HepG2 (cell line): ENCODE results near the gene LGI4. TPM values are rescaled to one million over a fixed set of nuclear protein-coding genes. Genes with fewer than 3 reads are reported as not detected.

Experiments used
- ATAC-seq: fragments of 200-7000 bp; cut with Tn5 transposase; 3 replicates; pipeline ENCODE4 v1.9.1; 2020; ENCODE audit warnings: mild to moderate bottlenecking, moderate library complexity
- BruUV-seq: library from RNA; stranded (reverse); fragments of 400-500 nt; replicated peaks from 2 replicates; lab custom pipeline; 2021; lab: Mats Ljungman, UMichigan
- CTCF ChIA-PET: fragments of 300-600 bp; formaldehyde crosslinking; extraction: SDS; loops from one replicate; lab custom pipeline; 2021; ENCODE audit warnings: low total read pairs, inconsistent platforms, low intra/inter-chr PET ratio; lab: Yijun Ruan, JAX
- POLR2A ChIA-PET: fragments of 350-600 bp; sonication (Branson Sonifier 250); formaldehyde crosslinking; loops from one replicate; lab custom pipeline; 2020; ENCODE audit warnings: antibody characterized with exemption, inconsistent platforms; lab: Yijun Ruan, JAX
- DNase-seq: peaks from one replicate; pipeline ENCODE4 v3.0.0-alpha.2; 2015; ENCODE audit warnings: low spot score
- FAIRE-seq: peaks from 3 replicates; lab custom pipeline; 2011; peaks lifted over from hg19 to GRCh38; lab: Jason Lieb, UNC
- H2AFZ ChIP-seq: one replicate; pipeline ENCODE4 v1.6.1; 2011; ENCODE audit warnings: low read length, inconsistent platforms
- H3K27ac ChIP-seq: fragments of 300-600 bp; 3 replicates; pipeline ENCODE4 v1.8.0; 2011; ENCODE audit warnings: mixed run types, mild to moderate bottlenecking, mixed read lengths, low read length, inconsistent platforms; ENCODE audit not compliant: insufficient read depth; ENCODE audit errors: extremely low read length
- H3K27me3 ChIP-seq, 2 experiments: fragments of 200-600 bp in 1 of 2; 2 replicates in 1 of 2; 3 replicates in 1 of 2; pipeline versions ENCODE4 v1.6.0 to v1.8.0; 2011; ENCODE audit warnings: low read length in 2 of 2, mild to moderate bottlenecking in 2 of 2, moderate library complexity in 2 of 2, inconsistent platforms in 1 of 2; ENCODE audit not compliant: insufficient read depth in 2 of 2, control insufficient read depth in 1 of 2
- H3K36me3 ChIP-seq, 2 experiments: fragments of 200-600 bp in 1 of 2; replicated peaks in 1 of 2; 2 replicates in 1 of 2; 3 replicates in 1 of 2; pipeline versions ENCODE4 v1.5.1 to v1.8.0; 2011; ENCODE audit warnings: low read length in 2 of 2, inconsistent platforms in 1 of 2; ENCODE audit not compliant: insufficient read depth in 2 of 2, control insufficient read depth in 1 of 2
- H3K4me1 ChIP-seq: 2 replicates; pipeline ENCODE4 v1.5.1; 2012; ENCODE audit warnings: low read length, inconsistent platforms; ENCODE audit not compliant: insufficient read depth
- H3K4me2 ChIP-seq: 2 replicates; pipeline ENCODE4 v1.6.0; 2011; ENCODE audit warnings: low read depth, low read length, inconsistent platforms
- H3K4me3 ChIP-seq, 3 experiments: fragments of 200-600 bp in 1 of 3; sonication (generic), shearing (Covaris generic) in 1 of 3; replicated peaks in 1 of 3; 2 replicates each; pipeline ENCODE4 v1.5.1; 2011 to 2016; ENCODE audit warnings: low read length in 3 of 3, inconsistent platforms in 2 of 3, low read depth in 2 of 3, mild to moderate bottlenecking in 2 of 3, control low read depth in 1 of 3, mixed read lengths in 1 of 3; ENCODE audit not compliant: insufficient read depth in 1 of 3
- H3K79me2 ChIP-seq: one replicate; pipeline ENCODE4 v1.6.1; 2011; ENCODE audit warnings: low read length, inconsistent platforms; ENCODE audit not compliant: insufficient read depth
- H3K9ac ChIP-seq: 2 replicates; pipeline ENCODE4 v1.6.0; 2011; ENCODE audit warnings: mild to moderate bottlenecking, low read depth, low read length, inconsistent platforms; ENCODE audit not compliant: insufficient read depth
- H3K9me3 ChIP-seq: 2 replicates; pipeline ENCODE4 v1.5.1; 2012; ENCODE audit warnings: mild to moderate bottlenecking, low read length
- H4K20me1 ChIP-seq: 2 replicates; pipeline ENCODE4 v1.6.0; 2011; ENCODE audit warnings: inconsistent platforms, mild to moderate bottlenecking, low read length, moderate library complexity; ENCODE audit not compliant: insufficient read depth
- GTF2F1 ChIP-seq: fragments of 150-350 bp; IDR thresholded peaks from 2 replicates; pipeline ENCODE4 v1.6.1; 2014; ENCODE audit warnings: low read length
- HMGA1 ChIP-seq: sonication (generic); formaldehyde crosslinking; conservative IDR thresholded peaks from 2 replicates; pipeline ENCODE4 v1.4.0; 2020; ENCODE audit warnings: missing genetic modification reagents
- PCBP2 ChIP-seq: fragments of 200-400 bp; formaldehyde crosslinking; optimal IDR thresholded peaks from 2 replicates; pipeline ENCODE3; 2018; ENCODE audit warnings: low read length, low read depth; ENCODE audit not compliant: poor library complexity, severe bottlenecking
- RAD21 ChIP-seq: fragments of 450-650 bp; formaldehyde crosslinking; IDR thresholded peaks from 2 replicates; pipeline ENCODE4 v1.5.0; 2020; ENCODE audit warnings: mild to moderate bottlenecking
- REPIN1 ChIP-seq: sonication (generic); formaldehyde crosslinking; IDR thresholded peaks from 2 replicates; pipeline ENCODE4 v1.8.0; 2022; ENCODE audit warnings: missing genetic modification reagents, low read depth, mild to moderate bottlenecking, borderline replicate concordance
- SRF ChIP-seq: IDR thresholded peaks from 2 replicates; pipeline ENCODE4 v1.6.1; 2011; ENCODE audit warnings: mild to moderate bottlenecking, low read depth, low read length, moderate library complexity
- SRSF4 ChIP-seq: fragments of 200-400 bp; formaldehyde crosslinking; IDR thresholded peaks from one replicate; pipeline ENCODE4 v1.6.1; 2018; ENCODE audit warnings: mild to moderate bottlenecking, low read depth, low read length, moderate library complexity; ENCODE audit not compliant: poor library complexity, severe bottlenecking
- STAG1 ChIP-seq: sonication (generic); formaldehyde crosslinking; IDR thresholded peaks from 2 replicates; pipeline ENCODE4 v1.4.0; 2020; ENCODE audit warnings: missing genetic modification reagents
- ZFP62 ChIP-seq: sonication (generic); formaldehyde crosslinking; IDR thresholded peaks from 2 replicates; pipeline ENCODE4 v1.4.0; 2020; ENCODE audit warnings: missing genetic modification reagents
- ZNF12 ChIP-seq: sonication (generic); formaldehyde crosslinking; IDR thresholded peaks from 2 replicates; pipeline ENCODE4 v1.5.0; 2020; ENCODE audit warnings: missing genetic modification reagents
- ZNF138 ChIP-seq: sonication (generic); formaldehyde crosslinking; IDR thresholded peaks from 2 replicates; pipeline ENCODE4 v1.5.0; 2020; ENCODE audit warnings: mild to moderate bottlenecking, low read depth, missing genetic modification reagents
- ZNF556 ChIP-seq: sonication (generic); formaldehyde crosslinking; IDR thresholded peaks from 2 replicates; pipeline ENCODE4 v1.4.0; 2020; ENCODE audit warnings: mild to moderate bottlenecking, missing genetic modification reagents, borderline replicate concordance
- ZNF629 ChIP-seq: sonication (generic); formaldehyde crosslinking; conservative IDR thresholded peaks from 2 replicates; pipeline ENCODE4 v1.5.0; 2020; ENCODE audit warnings: missing genetic modification reagents
- ZXDC ChIP-seq: sonication (generic); formaldehyde crosslinking; IDR thresholded peaks from 2 replicates; pipeline ENCODE4 v1.5.0; 2020; ENCODE audit warnings: mild to moderate bottlenecking, missing genetic modification reagents
- WGBS: methylation state at CpG from one replicate; pipeline ENCODE4 v1.1.6; 2017; ENCODE audit warnings: low lambda C conversion rate; 5-methylcytosine and 5-hydroxymethylcytosine counted together
- in situ Hi-C: cut with HindIII; loops from 2 replicates; pipeline ENCODE4 v1.10.0; 2017; ENCODE audit warnings: low pct_unique_long_range_greater_than_20kb; ENCODE audit not compliant: extremely low pct_ligation_motif_present
- intact Hi-C: fragments of 100-400 bp; cut with micrococcal nuclease; formaldehyde crosslinking; loops from one replicate; pipeline ENCODE4 v1.10.0; 2022; ENCODE audit not compliant: unreplicated experiment
- polyA plus RNA-seq, 8 experiments: library from polyadenylated mRNA; depleted of rRNA in 3 of 8; stranded (reverse) in 7 of 8; unstranded in 1 of 8; fragments of >200 nt; fragmentation: Illumina TruSeq in 4 of 8; extraction: Trizol in 4 of 8; gene quantifications; 2 replicates each; pipeline versions ENCODE4 v1.2.1 to v1.2.3, GENCODE V29; 2011 to 2016; ENCODE audit warnings: low read depth in 4 of 8, missing spikeins in 1 of 8, mixed read lengths in 1 of 8; ENCODE audit not compliant: insufficient read depth in 1 of 8
- total RNA-seq, 5 experiments: library from RNA; depleted of rRNA; stranded (reverse); fragments of >200 nt; fragmentation: Illumina TruSeq; extraction: Trizol; gene quantifications; 2 replicates each; pipeline ENCODE4 v1.2.3, GENCODE V29; 2016; ENCODE audit warnings: low read depth in 1 of 5

The LGI4 gene
- total and polyA plus RNA-seq, 2 of the 13 experiments (the other 11 are each of a cell fraction or from before 2014, with no cell fraction given): 2.8 TPM; not detected in 1

- POLR2A ChIA-PET: no interaction called here
- H3K36me3 ChIP-seq: no peaks in the 10 kb centered on the region
- no peak for FAIRE-seq
- CTCF ChIA-PET: interaction anchor here (1.3 kb wide), 1 partner anchor 75 kb away, joined by 4 read pairs; no protein-coding TSS in a partner anchor
- no peak overlapping the region for H2AFZ ChIP-seq
- H3K9me3 ChIP-seq: no peaks in the 10 kb centered on the region
- peaks cover 39% of the 10 kb centered on the region for H3K4me1 ChIP-seq
- H3K27me3 ChIP-seq: no peaks in the 10 kb centered on the region; a peak in 2 of 5 replicates
- intact Hi-C loops (no loop called here), in situ Hi-C loops (no loop called here)
- no peaks in the 10 kb centered on the region for H3K79me2 ChIP-seq
- no peaks in the 10 kb centered on the region for H4K20me1 ChIP-seq
- ATAC-seq: no peak
- DNase-seq: no peak
- H3K9ac ChIP-seq: no peak overlapping the region
- TF ChIP-seq HMGA1: no peak
- TF ChIP-seq ZNF629 (CRISPR knock-in tag): peak; percentile 50; the same call in 1 of the 2 replicates
- BruUV-seq: no TSS peak
- no peak overlapping the region for H3K4me2 ChIP-seq
- H3K4me3 ChIP-seq: no peak overlapping the region
- 86% methylated on average over 21 of the region's 21 CpGs for WGBS
- no peak overlapping the region for H3K27ac ChIP-seq
Observed at GRCh38 chr19:35141837-35142605, 7.2 kb upstream of the LGI4 start.

GRCh38 chr19:35140962-35141836, 6.3 kb upstream of the LGI4 start:
- FAIRE-seq (no peak), ATAC-seq (peak; percentile 37), DNase-seq (peak; percentile 38)
- WGBS: 51% methylated on average over 40 of the region's 48 CpGs
- intact Hi-C loops (no loop called here), in situ Hi-C loops (no loop called here)
- no peaks in the 10 kb centered on the region for H3K79me2 ChIP-seq
- H3K9ac ChIP-seq: peak overlapping the region; percentile 26; the same call in 1 of the 2 replicates
- H3K4me3 ChIP-seq: peak overlapping the region in 2 of 3 experiments; percentile 34 to 81; a peak in 2 of 6 replicates
- H4K20me1 ChIP-seq: no peaks in the 10 kb centered on the region
- H3K27ac ChIP-seq: no peak overlapping the region
- H3K9me3 ChIP-seq: no peaks in the 10 kb centered on the region
- CTCF ChIA-PET: interaction anchor here (1.3 kb wide), 1 partner anchor 75 kb away, joined by 4 read pairs; no protein-coding TSS in a partner anchor
- no peaks in the 10 kb centered on the region for H3K36me3 ChIP-seq
- POLR2A ChIA-PET: interaction anchor here (0.8 kb wide), 1 partner anchor 235 kb away, joined by 3 read pairs; no protein-coding TSS in a partner anchor
- no peak overlapping the region for H2AFZ ChIP-seq
- no TSS peak for BruUV-seq
- H3K4me2 ChIP-seq: peak overlapping the region; percentile 100
- peaks cover 47% of the 10 kb centered on the region for H3K4me1 ChIP-seq
- no peaks in the 10 kb centered on the region; a peak in 2 of 5 replicates for H3K27me3 ChIP-seq
- no peak for TF ChIP-seq SRF
- no peak for TF ChIP-seq GTF2F1
- TF ChIP-seq ZNF138 (CRISPR knock-in tag): no peak
- no peak for TF ChIP-seq ZFP62 (CRISPR knock-in tag)
- peak; percentile 95 for TF ChIP-seq PCBP2
- TF ChIP-seq ZNF556 (CRISPR knock-in tag): no peak
- TF ChIP-seq SRSF4: no peak
- TF ChIP-seq REPIN1 (CRISPR knock-in tag): no peak
- TF ChIP-seq STAG1 (CRISPR knock-in tag): peak; percentile 51
- no peak for TF ChIP-seq ZNF12 (CRISPR knock-in tag)
- peak; percentile 44; the same call in 1 of the 2 replicates for TF ChIP-seq RAD21
- no peak for TF ChIP-seq ZXDC (CRISPR knock-in tag)
